Vagina (tissue), 2 donors: Measurements from ENCODE around the gene ITSN1. TPM values are rescaled to one million over a fixed set of nuclear protein-coding genes. Genes with fewer than 3 reads are reported as not detected.
A peak's percentile ranks its signal among the peaks of the same experiment; 100 is the strongest.

ENCODE experiments used
- DNase-seq, 2 donors: peaks; one replicate each; pipeline ENCODE4 v3.0.0-alpha.2; 2017; ENCODE audit errors: extremely low spot score in 2 of 2
- H3K27ac ChIP-seq: fragments of 200-600 bp; sonication (generic); one replicate; pipeline ENCODE4 v1.5.1; 2019
- H3K27me3 ChIP-seq: fragments of 200-600 bp; sonication (generic); one replicate; pipeline ENCODE4 v1.5.1; 2019
- H3K36me3 ChIP-seq, 2 donors: fragments of 200-600 bp; sonication (generic); one replicate each; pipeline ENCODE4 v1.5.1; 2017 to 2019
- H3K4me1 ChIP-seq: fragments of 200-600 bp; sonication (generic); one replicate; pipeline ENCODE4 v1.5.1; 2019
- H3K4me3 ChIP-seq, 2 donors: fragments of 200-600 bp; sonication (generic); 1 replicate in 1 of 2; 2 replicates in 1 of 2; pipeline ENCODE4 v1.5.1; 2016 to 2019
- H3K9me3 ChIP-seq: fragments of 200-600 bp; sonication (generic); one replicate; pipeline ENCODE4 v1.5.1; 2019
- CTCF ChIP-seq, 3 experiments: fragments of 450-650 bp in 2 of 3; fragments of 200-600 bp in 1 of 3; sonication (generic) in 1 of 3; IDR thresholded peaks; one replicate each; pipeline ENCODE4 v1.5.1; 2017 to 2019; ENCODE audit warnings: antibody characterized with exemption in 3 of 3, mild to moderate bottlenecking in 2 of 3, moderate library complexity in 2 of 3
- POLR2A ChIP-seq, 2 donors: fragments of 450-650 bp; IDR thresholded peaks; one replicate each; pipeline ENCODE4 v1.6.1; 2017; ENCODE audit warnings: antibody characterized with exemption in 2 of 2, mild to moderate bottlenecking in 2 of 2, moderate library complexity in 2 of 2
- POLR2AphosphoS5 ChIP-seq, 2 donors: sonication (generic); formaldehyde crosslinking; IDR thresholded peaks; one replicate each; pipeline ENCODE4 v1.9.0; 2017; ENCODE audit warnings: antibody characterized with exemption in 2 of 2, mild to moderate bottlenecking in 2 of 2, low read depth in 1 of 2; ENCODE audit not compliant: insufficient read depth in 1 of 2
- intact Hi-C: fragments of 100-400 bp; cut with DNase I; formaldehyde crosslinking; loops from one replicate; pipeline ENCODE4 v1.15.1; 2023
- total RNA-seq: library from RNA; depleted of rRNA; stranded (reverse); fragments of >200 nt; gene quantifications from one replicate; pipeline ENCODE4 v1.2.3, GENCODE V29; 2016

Gene ITSN1
- total RNA-seq, 1 donor from 2014 or later: 46.9 TPM

- TF ChIP-seq POLR2AphosphoS5 (IDR thresholded peaks at IDR 0.05; ENCODE audit: insufficient read depth in 1 of 2, low read depth in 1 of 2) (no peak), POLR2A (IDR thresholded peaks at IDR 0.05) (no peak), CTCF (IDR thresholded peaks at IDR 0.05) (no peak)
- H3K27me3 ChIP-seq: no peaks in the 10 kb centered on the region
- no peak overlapping the region for H3K4me3 ChIP-seq
- no peaks in the 10 kb centered on the region for H3K9me3 ChIP-seq
- peaks cover 12% of the 10 kb centered on the region for H3K4me1 ChIP-seq
- intact Hi-C loops: no loop called here
- no peak overlapping the region for H3K27ac ChIP-seq
- peaks cover 0 to 5% of the 10 kb centered on the region in 2 donors for H3K36me3 ChIP-seq
- no peak for DNase-seq
These were observed 178.5 kb downstream of the ITSN1 start for GRCh38 chr21:33820798-33821197.

- DNase-seq: no peak
- peaks cover 19% of the 10 kb centered on the region for H3K4me1 ChIP-seq
- H3K9me3 ChIP-seq: no peaks in the 10 kb centered on the region
- H3K27ac ChIP-seq: no peak overlapping the region
- TF ChIP-seq CTCF (IDR thresholded peaks at IDR 0.05) (no peak), POLR2A (IDR thresholded peaks at IDR 0.05) (no peak), POLR2AphosphoS5 (IDR thresholded peaks at IDR 0.05; ENCODE audit: insufficient read depth in 1 of 2, low read depth in 1 of 2) (no peak)
- peaks cover 0 to 5% of the 10 kb centered on the region in 2 donors for H3K36me3 ChIP-seq
- H3K4me3 ChIP-seq: no peak overlapping the region
- intact Hi-C loops: no loop called here
- H3K27me3 ChIP-seq: no peaks in the 10 kb centered on the region
These were observed 179.4 kb downstream of the ITSN1 start for GRCh38 chr21:33821503-33822322.

DNA sequence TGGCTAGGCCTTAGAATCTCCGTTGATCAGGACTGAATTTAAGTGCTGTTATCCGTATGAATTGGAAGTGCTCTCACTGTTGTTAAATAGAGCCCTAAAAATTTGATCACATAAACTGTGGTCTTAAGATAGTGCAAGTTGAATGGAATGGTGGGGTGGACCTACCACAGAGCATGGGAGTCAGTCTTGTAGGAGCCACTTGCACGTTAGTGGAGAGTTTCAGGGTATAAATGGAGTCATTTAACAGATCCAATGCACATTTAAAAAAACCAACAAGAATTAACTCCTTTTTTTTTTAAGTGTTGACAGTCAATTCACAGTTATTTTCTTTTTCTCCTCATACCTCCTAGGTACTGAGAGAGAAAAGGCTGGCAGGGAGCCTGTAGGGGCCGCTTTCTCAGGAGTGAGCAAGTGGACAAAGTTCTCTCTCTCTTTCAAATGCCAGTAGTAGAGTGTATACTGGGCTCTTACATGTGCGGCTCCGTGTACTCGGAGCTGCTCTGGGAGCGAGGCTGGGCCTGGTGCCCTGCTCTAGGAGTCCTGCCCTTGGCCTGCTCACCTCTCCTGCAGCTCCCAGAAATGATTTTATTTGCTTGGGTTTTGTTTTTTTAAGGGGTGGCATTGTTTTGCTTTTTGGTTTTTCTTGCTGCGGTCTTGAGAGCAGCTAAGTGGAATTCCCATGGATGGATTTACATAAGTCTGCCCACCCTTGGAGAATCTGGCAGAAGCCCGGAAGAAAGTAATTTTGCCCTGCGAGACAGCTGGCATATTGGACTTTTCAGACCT lies 182.0 kb downstream of the ITSN1 start:
- H3K27me3 ChIP-seq: no peaks in the 10 kb centered on the region
- DNase-seq: no peak
- TF ChIP-seq CTCF (IDR thresholded peaks at IDR 0.05): no peak
- TF ChIP-seq POLR2AphosphoS5 (IDR thresholded peaks at IDR 0.05; ENCODE audit: insufficient read depth in 1 of 2, low read depth in 1 of 2): no peak
- TF ChIP-seq POLR2A (IDR thresholded peaks at IDR 0.05): no peak
- H3K9me3 ChIP-seq: no peaks in the 10 kb centered on the region
- intact Hi-C loops: no loop called here
- H3K4me1 ChIP-seq: peaks cover 39% of the 10 kb centered on the region
- no peak overlapping the region for H3K4me3 ChIP-seq
- H3K36me3 ChIP-seq: no peaks in the 10 kb centered on the region
- H3K27ac ChIP-seq: peak overlapping the region; percentile 65

GRCh38 chr21:33825419-33825818 lies 183.1 kb downstream of the ITSN1 start:
- TF ChIP-seq POLR2AphosphoS5 (IDR thresholded peaks at IDR 0.05; ENCODE audit: insufficient read depth in 1 of 2, low read depth in 1 of 2): no peak
- TF ChIP-seq POLR2A (IDR thresholded peaks at IDR 0.05): no peak
- TF ChIP-seq CTCF (IDR thresholded peaks at IDR 0.05): no peak
- no peaks in the 10 kb centered on the region for H3K9me3 ChIP-seq
- peaks cover 39% of the 10 kb centered on the region for H3K4me1 ChIP-seq
- H3K27ac ChIP-seq: peak overlapping the region; percentile 65
- no peak overlapping the region for H3K4me3 ChIP-seq
- H3K36me3 ChIP-seq: peaks cover 0 to 6% of the 10 kb centered on the region in 2 donors
- DNase-seq: peak in 1 of 2 donors; percentile 58
- H3K27me3 ChIP-seq: no peaks in the 10 kb centered on the region
- intact Hi-C loops: no loop called here
